SK-N-SH (cell line): ENCODE measurements around the gene DCXR. TPM values are rescaled to one million over a fixed set of nuclear protein-coding genes. Genes with fewer than 3 reads are reported as not detected.

Experiments
- CTCF ChIA-PET: fragments of 300-600, 350-600 bp; formaldehyde crosslinking; extraction: SDS; loops from one replicate; lab custom pipeline; 2021; lab: Yijun Ruan, JAX
- POLR2A ChIA-PET: fragments of 350-600 bp; sonication (Branson Sonifier 250); formaldehyde crosslinking; extraction: SDS; loops from one replicate; lab custom pipeline; 2020; ENCODE audit warnings: antibody characterized with exemption, inconsistent platforms; lab: Yijun Ruan, JAX
- DNase-seq: peaks from one replicate; pipeline ENCODE4 v3.0.0; 2012
- H2AFZ ChIP-seq: fragments of 200-600 bp; sonication (generic); 2 replicates; pipeline ENCODE4 v1.8.1; 2016; ENCODE audit warnings: antibody characterized with exemption, mild to moderate bottlenecking, low read depth
- H3F3A ChIP-seq: fragments of 200-600 bp; sonication (generic); replicated peaks from 2 replicates; pipeline ENCODE3; 2016; ENCODE audit warnings: antibody characterized with exemption, mild to moderate bottlenecking; ENCODE audit not compliant: insufficient read depth
- H3K27ac ChIP-seq, 2 experiments: fragments of 200-500 bp in 1 of 2; fragments of 200-600 bp in 1 of 2; sonication (Bioruptor generic) in 1 of 2; sonication (generic), shearing (Covaris generic) in 1 of 2; 2 replicates each; pipeline versions ENCODE4 v1.5.1 to v1.6.1; 2014 to 2016; ENCODE audit warnings: low read depth in 2 of 2, inconsistent platforms in 1 of 2, low read length in 1 of 2, mild to moderate bottlenecking in 1 of 2, mixed read lengths in 1 of 2
- H3K27me3 ChIP-seq: fragments of 200-600 bp; sonication (generic), shearing (Covaris generic); 2 replicates; pipeline ENCODE4 v1.6.1; 2016; ENCODE audit warnings: mixed run types; ENCODE audit not compliant: insufficient read depth
- H3K36me3 ChIP-seq, 2 experiments: fragments of 200-500 bp in 1 of 2; fragments of 200-600 bp in 1 of 2; sonication (Bioruptor generic) in 1 of 2; sonication (generic) in 1 of 2; replicated peaks in 1 of 2; 2 replicates each; pipeline versions ENCODE3 to v1.5.1; 2014 to 2016; ENCODE audit warnings: low read length in 1 of 2, mild to moderate bottlenecking in 1 of 2; ENCODE audit not compliant: insufficient read depth in 2 of 2, control insufficient read depth in 1 of 2
- H3K4me1 ChIP-seq, 2 experiments: fragments of 200-500 bp in 1 of 2; fragments of 200-600 bp in 1 of 2; sonication (Bioruptor generic) in 1 of 2; sonication (generic), shearing (Covaris generic) in 1 of 2; 2 replicates each; pipeline versions ENCODE4 v1.5.1 to v1.6.1; 2014 to 2016; ENCODE audit warnings: low read depth in 1 of 2, low read length in 1 of 2, mixed run types in 1 of 2; ENCODE audit not compliant: insufficient read depth in 2 of 2, control insufficient read depth in 1 of 2
- H3K4me2 ChIP-seq: fragments of 200-600 bp; sonication (generic), shearing (Covaris generic); 2 replicates; pipeline ENCODE4 v1.6.1; 2017; ENCODE audit warnings: mixed run types
- H3K4me3 ChIP-seq, 2 experiments: fragments of 200-500 bp in 1 of 2; fragments of 200-600 bp in 1 of 2; sonication (Bioruptor generic) in 1 of 2; sonication (generic), shearing (Covaris generic) in 1 of 2; 2 replicates each; pipeline versions ENCODE4 v1.5.1 to v1.8.1; 2014 to 2016; ENCODE audit warnings: low read depth in 2 of 2, inconsistent platforms in 1 of 2, low read length in 1 of 2, mild to moderate bottlenecking in 1 of 2, mixed read lengths in 1 of 2, moderate library complexity in 1 of 2
- H3K79me2 ChIP-seq: fragments of 200-600 bp; sonication (generic); 2 replicates; pipeline ENCODE4 v1.8.1; 2017; ENCODE audit warnings: mild to moderate bottlenecking; ENCODE audit not compliant: insufficient read depth
- H3K9ac ChIP-seq: fragments of 200-600 bp; sonication (generic); 2 replicates; pipeline ENCODE4 v1.6.1; 2017; ENCODE audit warnings: mixed run types
- H3K9me2 ChIP-seq: fragments of 200-600 bp; sonication (generic); 2 replicates; pipeline ENCODE4 v1.6.1; 2017; ENCODE audit warnings: mixed run types
- H3K9me3 ChIP-seq: fragments of 200-600 bp; sonication (generic); 2 replicates; pipeline ENCODE4 v1.6.1; 2017; ENCODE audit warnings: mixed run types, mild to moderate bottlenecking, moderate library complexity
- H4K20me1 ChIP-seq: fragments of 200-600 bp; sonication (generic); 2 replicates; pipeline ENCODE4 v1.6.1; 2017; ENCODE audit warnings: mild to moderate bottlenecking, mixed run types; ENCODE audit not compliant: insufficient read depth
- FOXJ3 ChIP-seq: sonication (generic); formaldehyde crosslinking; IDR thresholded peaks from 2 replicates; pipeline ENCODE4 v1.5.1; 2020; ENCODE audit warnings: mild to moderate bottlenecking, missing genetic modification reagents
- POLR2AphosphoS5 ChIP-seq: IDR thresholded peaks from 2 replicates; pipeline ENCODE4 v1.6.1; 2012; ENCODE audit warnings: low read depth, low read length
- RAD21 ChIP-seq: IDR thresholded peaks from 2 replicates; pipeline ENCODE4 v1.6.1; 2012; ENCODE audit warnings: mild to moderate bottlenecking, low read length
- RCOR1 ChIP-seq: fragments of 150-350 bp; IDR thresholded peaks from 2 replicates; pipeline ENCODE4 v1.6.1; 2017; ENCODE audit warnings: antibody characterized with exemption, low read length
- SIN3A ChIP-seq: IDR thresholded peaks from 2 replicates; pipeline ENCODE4 v1.6.1; 2012; ENCODE audit warnings: low read depth, mild to moderate bottlenecking, low read length, moderate library complexity, borderline replicate concordance
- WGBS: methylation state at CpG from one replicate; pipeline ENCODE4 v1.1.6; 2017; ENCODE audit warnings: low lambda C conversion rate; 5-methylcytosine and 5-hydroxymethylcytosine counted together
- polyA plus RNA-seq, 3 experiments: library from polyadenylated mRNA; depleted of rRNA; stranded (reverse); fragments of >200 nt; gene quantifications; 2 replicates each; pipeline ENCODE4 v1.2.3, GENCODE V29; 2012
- TF ChIP-seq, protein P1 (sequence below): IDR thresholded peaks from 2 replicates; pipeline ENCODE4 v1.4.0; 2012; ENCODE audit warnings: low read depth

The DCXR gene
- polyA plus RNA-seq, 1 of the 3 experiments (the other 2 are of a cell fraction) = 190 TPM

DNA sequence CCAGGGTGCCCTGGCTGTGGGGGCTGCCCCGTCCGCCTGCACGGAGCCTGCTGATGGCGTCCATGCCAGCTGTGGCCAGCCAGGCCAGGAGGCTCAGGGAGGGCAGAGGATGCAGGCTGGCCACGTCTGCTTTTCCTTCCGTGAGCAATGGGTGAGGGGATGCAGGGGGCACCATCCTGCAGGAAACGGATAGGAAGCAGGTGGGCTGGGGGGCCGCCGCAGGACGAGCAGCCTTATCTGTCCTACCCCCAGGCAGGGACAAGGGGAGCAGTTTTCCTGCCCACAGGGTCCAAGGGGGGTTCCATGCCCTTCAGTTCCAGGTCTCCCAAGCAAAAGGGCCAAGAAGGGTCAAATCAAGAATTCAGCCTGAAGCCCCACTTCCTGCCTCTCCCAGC, 21.4 kb upstream of the DCXR start:
- H3K4me2 ChIP-seq = no peak overlapping the region
- no peaks in the 10 kb centered on the region for H4K20me1 ChIP-seq
- POLR2A ChIA-PET = interaction anchor here (0.6 to 1.3 kb wide), 8 partner anchors 18 to 212 kb away, joined by 3 to 4 read pairs (median 3); partner anchors contain the start of genes DCXR and RAC3
- H3K79me2 ChIP-seq = peaks cover 17% of the 10 kb centered on the region; the same call in 1 of the 2 replicates
- H2AFZ ChIP-seq = no peak overlapping the region
- no peaks in the 10 kb centered on the region for H3K9me3 ChIP-seq
- WGBS = 96% methylated on average over 10 of the region's 10 CpGs
- no peaks in the 10 kb centered on the region for H3K27me3 ChIP-seq
- no peak overlapping the region for H3K9ac ChIP-seq
- TF ChIP-seq RAD21 (no peak), POLR2AphosphoS5 (peak; percentile 22)
- TF ChIP-seq, protein P1, sequence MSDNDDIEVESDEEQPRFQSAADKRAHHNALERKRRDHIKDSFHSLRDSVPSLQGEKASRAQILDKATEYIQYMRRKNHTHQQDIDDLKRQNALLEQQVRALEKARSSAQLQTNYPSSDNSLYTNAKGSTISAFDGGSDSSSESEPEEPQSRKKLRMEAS = no peak
- TF ChIP-seq, all 33 proteins: peak for 1
- CTCF ChIA-PET = interaction anchor here (1.2 to 8.0 kb wide), 7 partner anchors 21 to 99 kb away, joined by 4 to 47 read pairs (median 7); partner anchors contain the start of genes DCXR and RAC3
- peak overlapping the region in 1 of 2 experiments; percentile 48; a peak in 1 of 4 replicates for H3K27ac ChIP-seq
- H3F3A ChIP-seq = peaks cover 33% of the 10 kb centered on the region
- H3K4me1 ChIP-seq = peaks cover 0 to 8% of the 10 kb centered on the region in 2 experiments; a peak in 1 of 4 replicates
- no peak for DNase-seq
- H3K4me3 ChIP-seq = no peak overlapping the region
- H3K36me3 ChIP-seq = peaks cover 39 to 98% of the 10 kb centered on the region in 2 experiments
- no peaks in the 10 kb centered on the region for H3K9me2 ChIP-seq

DNA sequence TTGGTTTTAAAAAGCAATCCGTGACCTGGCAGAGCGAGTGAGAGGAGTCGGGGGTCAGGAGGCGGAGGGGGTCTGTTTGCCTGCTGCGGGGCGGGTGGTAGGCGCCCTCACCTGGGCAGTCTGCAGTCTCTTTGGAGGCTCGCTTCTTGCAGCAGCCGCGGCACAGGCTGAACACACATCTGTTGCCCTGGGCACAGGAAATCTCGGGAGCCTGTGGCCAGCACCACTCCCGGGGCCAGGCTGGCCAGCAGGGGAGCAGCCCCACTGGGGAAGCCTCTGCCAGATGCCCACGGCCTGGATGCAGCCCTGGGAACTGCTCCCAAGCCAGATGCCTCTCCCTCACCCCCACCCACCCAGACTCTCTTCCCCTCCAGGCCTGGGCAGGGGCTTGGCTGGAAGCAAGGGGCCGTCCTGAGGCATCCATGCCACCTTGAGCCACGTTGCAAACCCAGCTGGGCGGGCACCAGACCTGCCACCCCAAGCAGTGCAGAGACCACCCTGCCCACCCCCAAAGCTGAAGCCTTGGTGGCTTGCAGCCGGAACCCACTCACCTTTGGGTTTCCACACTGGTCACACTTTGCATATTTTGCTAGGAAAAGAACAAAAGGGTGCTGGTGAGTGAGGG, 20.8 kb upstream of the DCXR start:
- H3K9me2 ChIP-seq = no peaks in the 10 kb centered on the region
- peaks cover 33% of the 10 kb centered on the region for H3F3A ChIP-seq
- no peak for TF ChIP-seq RCOR1
- TF ChIP-seq FOXJ3 (CRISPR knock-in tag) = no peak
- no peak for TF ChIP-seq SIN3A
- H3K36me3 ChIP-seq = peaks cover 40 to 98% of the 10 kb centered on the region in 2 experiments
- no peaks in the 10 kb centered on the region for H3K9me3 ChIP-seq
- peaks cover 0 to 10% of the 10 kb centered on the region in 2 experiments; a peak in 2 of 4 replicates for H3K4me1 ChIP-seq
- ChIA-PET CTCF (interaction anchor here (1.0 to 2.8 kb wide), 5 partner anchors 21 to 98 kb away, joined by 3 to 10 read pairs (median 6); partner anchors contain the start of gene DCXR), POLR2A (interaction anchor here (0.6 to 1.3 kb wide), 7 partner anchors 18 to 212 kb away, joined by 3 to 4 read pairs (median 3); partner anchors contain the start of genes DCXR and RAC3)
- DNase-seq = no peak
- no peak overlapping the region for H3K4me2 ChIP-seq
- no peak overlapping the region for H2AFZ ChIP-seq
- peaks cover 2% of the 10 kb centered on the region; the same call in 1 of the 2 replicates for H4K20me1 ChIP-seq
- H3K27me3 ChIP-seq = no peaks in the 10 kb centered on the region
- peak overlapping the region in 1 of 2 experiments; percentile 48; a peak in 1 of 4 replicates for H3K27ac ChIP-seq
- no peak overlapping the region for H3K9ac ChIP-seq
- peaks cover 20% of the 10 kb centered on the region; the same call in 1 of the 2 replicates for H3K79me2 ChIP-seq
- 80% methylated on average over 14 of the region's 17 CpGs for WGBS
- H3K4me3 ChIP-seq = no peak overlapping the region
